Measurements from ENCODE around the gene PRSS1. TPM values are rescaled to one million over a fixed set of nuclear protein-coding genes. Genes with fewer than 3 reads are reported as not detected.
A peak's percentile ranks its signal among the peaks of the same experiment; 100 is the strongest.

The PRSS1 gene
- total RNA-seq, 2 experiments from 2014 or later = not detected

- Mint-ChIP-seq H3K27me3 (no peaks in the 10 kb centered on the region), H3K9me3 (no peaks in the 10 kb centered on the region), H3K4me3 (peak overlapping the region; percentile 90), H3K36me3 (ENCODE audit: low read depth) (peaks cover 49% of the 10 kb centered on the region), H3K27ac (peak overlapping the region; percentile 98), H3K4me1 (ENCODE audit: low read depth) (peaks cover 25% of the 10 kb centered on the region)
- peaks cover 16% of the 10 kb centered on the region for H3K4me1 ChIP-seq (ENCODE audit: insufficient read depth, low read length)
- intact Hi-C loops (cut with DNase I, micrococcal nuclease) = loop anchor here (1.0 kb wide), 2 partner anchors 11 to 22 kb away; no protein-coding TSS in a partner anchor
- POLR2A ChIA-PET = interaction anchor here (0.8 to 22.8 kb wide), 11 partner anchors 21 to 599 kb away, joined by 3 to 5733 read pairs (median 6); partner anchors contain the start of genes EPHB6 and GSTK1
- peaks cover 29% of the 10 kb centered on the region for H3K36me3 ChIP-seq (ENCODE audit: insufficient read depth, low read length)
- H3K27ac ChIP-seq (ENCODE audit: low read depth in 1 of 2, low read length in 2 of 2) = peak overlapping the region; percentile 92 to 99
- CTCF ChIA-PET = interaction anchor here (0.8 to 2.5 kb wide), 3 partner anchors 12 to 25 kb away, joined by 4 to 13 read pairs (median 5); no protein-coding TSS in a partner anchor
- no peak for TF ChIP-seq CTCF (IDR thresholded peaks at IDR 0.05)
- no peaks in the 10 kb centered on the region for H3K27me3 ChIP-seq (ENCODE audit: control insufficient read depth in 1 of 2, insufficient read depth in 2 of 2, low read length in 2 of 2)
- no peaks in the 10 kb centered on the region for H3K9me3 ChIP-seq (ENCODE audit: control insufficient read depth in 1 of 2, insufficient read depth in 1 of 2, low read length in 2 of 2)
- DNase-seq (peak; percentile 65 to 94 (median 78)), ATAC-seq (ENCODE audit: poor library complexity) (peak; percentile 81)
- peak overlapping the region; percentile 91 for H3K4me3 ChIP-seq (ENCODE audit: low read length)
Measured at GRCh38 chr7:142785841-142786250, 36.6 kb downstream of the PRSS1 start.

- H3K9me3 ChIP-seq (ENCODE audit: control insufficient read depth in 1 of 2, insufficient read depth in 1 of 2, low read length in 2 of 2) = no peaks in the 10 kb centered on the region
- Mint-ChIP-seq H3K27me3 (no peaks in the 10 kb centered on the region), H3K4me1 (ENCODE audit: low read depth) (peaks cover 33% of the 10 kb centered on the region), H3K9me3 (no peaks in the 10 kb centered on the region), H3K27ac (peak overlapping the region; percentile 98), H3K4me3 (peak overlapping the region; percentile 97), H3K36me3 (ENCODE audit: low read depth) (peaks cover 60% of the 10 kb centered on the region)
- ChIA-PET CTCF (interaction anchor here (1.7 to 14.4 kb wide), 2 partner anchors 22 to 24 kb away, joined by 5 to 135 read pairs; no protein-coding TSS in a partner anchor), POLR2A (interaction anchor here (0.7 to 22.8 kb wide), 12 partner anchors 20 to 488 kb away, joined by 3 to 5733 read pairs (median 9); no protein-coding TSS in a partner anchor)
- TF ChIP-seq CTCF (IDR thresholded peaks at IDR 0.05) = no peak
- H3K27ac ChIP-seq (ENCODE audit: low read depth in 1 of 2, low read length in 2 of 2) = peak overlapping the region; percentile 82 to 99
- intact Hi-C loops (cut with DNase I, micrococcal nuclease) = loop anchor here in 1 of 2 experiments (1.0 kb wide), 1 partner anchor 8 kb away; no protein-coding TSS in a partner anchor
- ATAC-seq (ENCODE audit: poor library complexity) = no peak
- peaks cover 27% of the 10 kb centered on the region for H3K4me1 ChIP-seq (ENCODE audit: insufficient read depth, low read length)
- H3K27me3 ChIP-seq (ENCODE audit: control insufficient read depth in 1 of 2, insufficient read depth in 2 of 2, low read length in 2 of 2) = no peaks in the 10 kb centered on the region
- peak in 4 of 14 experiments; percentile 3 to 32 (median 8) for DNase-seq
- H3K36me3 ChIP-seq (ENCODE audit: insufficient read depth, low read length) = peaks cover 40% of the 10 kb centered on the region
- H3K4me3 ChIP-seq (ENCODE audit: low read length) = peak overlapping the region; percentile 91
Measured at GRCh38 chr7:142787034-142787768, 37.9 kb downstream of the PRSS1 start.

- no peaks in the 10 kb centered on the region for H3K27me3 Mint-ChIP-seq
- no peak for TF ChIP-seq CTCF (IDR thresholded peaks at IDR 0.05)
- ATAC-seq (ENCODE audit: poor library complexity) = no peak
- Histone ChIP-seq H3K4me3 (ENCODE audit: low read length) (peak overlapping the region; percentile 91), H3K36me3 (ENCODE audit: insufficient read depth, low read length) (peaks cover 46% of the 10 kb centered on the region), H3K4me1 (ENCODE audit: insufficient read depth, low read length) (peaks cover 31% of the 10 kb centered on the region), H3K27me3 (ENCODE audit: control insufficient read depth in 1 of 2, insufficient read depth in 2 of 2, low read length in 2 of 2) (no peaks in the 10 kb centered on the region), H3K27ac (ENCODE audit: low read depth in 1 of 2, low read length in 2 of 2) (peak overlapping the region; percentile 82 to 99), H3K9me3 (ENCODE audit: control insufficient read depth in 1 of 2, insufficient read depth in 1 of 2, low read length in 2 of 2) (no peaks in the 10 kb centered on the region)
- H3K4me1 Mint-ChIP-seq (ENCODE audit: low read depth) = peaks cover 38% of the 10 kb centered on the region
- H3K4me3 Mint-ChIP-seq = peak overlapping the region; percentile 97
- ChIA-PET CTCF (interaction anchor here (14.4 kb wide), 1 partner anchor 22 kb away, joined by 135 read pairs; no protein-coding TSS in a partner anchor), POLR2A (interaction anchor here (0.7 to 22.8 kb wide), 16 partner anchors 19 to 489 kb away, joined by 3 to 5733 read pairs (median 8); partner anchors contain the start of gene EPHB6)
- H3K36me3 Mint-ChIP-seq (ENCODE audit: low read depth) = peaks cover 66% of the 10 kb centered on the region
- peak overlapping the region; percentile 98 for H3K27ac Mint-ChIP-seq
- no peak for DNase-seq
- no peaks in the 10 kb centered on the region for H3K9me3 Mint-ChIP-seq
- intact Hi-C loops (cut with DNase I, micrococcal nuclease) = loop anchor here in 1 of 2 experiments (1.0 kb wide), 1 partner anchor 8 kb away; no protein-coding TSS in a partner anchor
Measured at GRCh38 chr7:142787783-142788182, 38.5 kb downstream of the PRSS1 start.

Data from CD4-positive, alpha-beta T cell (primary cell).